HG02943 (cell line): ENCODE measurements around the gene VAMP8.
"Not testable (repeated sequence)": the region's sequence is repeated elsewhere in the genome, so short reads cannot be mapped to it uniquely, and the experiment has no call there.

Source experiments
- ATAC-seq: cut with Tn5 transposase; IDR thresholded peaks from one replicate; pipeline ENCODE4 v1.9.1; 2021; ENCODE audit warnings: mild to moderate bottlenecking, low read depth, moderate library complexity; ENCODE audit not compliant: unreplicated experiment

The VAMP8 gene

GRCh38 chr2:85577386-85578242, at the start of gene VAMP8:
Gene VAMP8, plus strand, starts transcription at chr2:85577586. Its CDS starts 61 bp downstream, at chr2:85577647.
- peak; percentile 51 for ATAC-seq

GRCh38 chr2:85527787-85528186, 49.6 kb upstream of the VAMP8 start:
- no peak for ATAC-seq

GRCh38 chr2:85528355-85528754, 49.0 kb upstream of the VAMP8 start:
- no peak for ATAC-seq

GRCh38 chr2:85529809-85530208, 47.6 kb upstream of the VAMP8 start:
- ATAC-seq: no peak

- no peak for ATAC-seq
These were observed 45.8 kb upstream of the VAMP8 start for GRCh38 chr2:85531589-85531988.

GRCh38 chr2:85534099-85534498, 43.3 kb upstream of the VAMP8 start:
- no peak for ATAC-seq

- ATAC-seq: no peak
These were observed 42.5 kb upstream of the VAMP8 start for GRCh38 chr2:85534881-85535280.

- no peak for ATAC-seq
These were observed 40.9 kb upstream of the VAMP8 start for GRCh38 chr2:85536479-85536878.

GRCh38 chr2:85537600-85538506, 39.5 kb upstream of the VAMP8 start:
- no peak for ATAC-seq

GRCh38 chr2:85538507-85539360, 38.7 kb upstream of the VAMP8 start, which contains the start of gene MAT2A:
Gene MAT2A, plus strand, starts transcription at chr2:85539168. Its CDS starts 120 bp downstream, at chr2:85539288.
- peak; percentile 64 for ATAC-seq

GRCh38 chr2:85539361-85540132, 37.8 kb upstream of the VAMP8 start:
- ATAC-seq: peak; percentile 28

- ATAC-seq: no peak
These were observed 37.2 kb upstream of the VAMP8 start for GRCh38 chr2:85540133-85540648.

- ATAC-seq: no peak
These were observed 36.1 kb upstream of the VAMP8 start for GRCh38 chr2:85541262-85541661.

GRCh38 chr2:85541753-85542457, 35.5 kb upstream of the VAMP8 start:
- no peak for ATAC-seq

- no peak for ATAC-seq
These were observed 34.6 kb upstream of the VAMP8 start for GRCh38 chr2:85542777-85543176.

- not testable (repeated sequence) for ATAC-seq
These were observed 33.1 kb upstream of the VAMP8 start for GRCh38 chr2:85544254-85544691.

- ATAC-seq: not testable (repeated sequence)
These were observed 32.2 kb upstream of the VAMP8 start for GRCh38 chr2:85544915-85545779.

- ATAC-seq: no peak
These were observed 31.6 kb upstream of the VAMP8 start for GRCh38 chr2:85545780-85546240.
